HepG2 (cell line): Measurements from ENCODE around the gene CYP27A1. TPM values are rescaled to one million over a fixed set of nuclear protein-coding genes. Genes with fewer than 3 reads are reported as not detected.

Source experiments
- ARID4A ChIP-seq: sonication (generic); formaldehyde crosslinking; IDR thresholded peaks from 2 replicates; pipeline ENCODE4 v1.5.0; 2020; ENCODE audit warnings: mild to moderate bottlenecking, missing genetic modification reagents, borderline replicate concordance
- ATF3 ChIP-seq: sonication (generic); formaldehyde crosslinking; IDR thresholded peaks from 2 replicates; pipeline ENCODE4 v1.4.0; 2020; ENCODE audit warnings: missing genetic modification reagents
- CEBPG ChIP-seq: IDR thresholded peaks from 2 replicates; pipeline ENCODE4 v1.6.1; 2016
- FOXP1 ChIP-seq, 2 experiments: fragments of 450-650 bp in 1 of 2; IDR thresholded peaks; 2 replicates each; pipeline ENCODE4 v1.6.1; 2017 to 2018; ENCODE audit warnings: antibody characterized with exemption in 1 of 2
- GATAD2A ChIP-seq: IDR thresholded peaks from 2 replicates; pipeline ENCODE4 v1.6.1; 2016
- HNF4G ChIP-seq, 2 experiments: sonication (generic) in 1 of 2; formaldehyde crosslinking in 1 of 2; IDR thresholded peaks; 2 replicates each; pipeline versions ENCODE4 v1.4.0 to v1.6.1; 2011 to 2020; ENCODE audit warnings: borderline replicate concordance in 2 of 2, low read depth in 2 of 2, mild to moderate bottlenecking in 2 of 2, low read length in 1 of 2, missing genetic modification reagents in 1 of 2, moderate library complexity in 1 of 2
- IRF1 ChIP-seq: sonication (generic); formaldehyde crosslinking; IDR thresholded peaks from 2 replicates; pipeline ENCODE4 v1.4.0; 2020; ENCODE audit warnings: low read depth, mild to moderate bottlenecking, missing genetic modification reagents
- KAT2B ChIP-seq: fragments of 150-350 bp; IDR thresholded peaks from 2 replicates; pipeline ENCODE4 v1.6.1; 2014; ENCODE audit warnings: low read depth, low read length, borderline replicate concordance
- MTA3 ChIP-seq: sonication (generic); formaldehyde crosslinking; IDR thresholded peaks from 2 replicates; pipeline ENCODE4 v1.4.0; 2020; ENCODE audit warnings: missing genetic modification reagents
- PRDM4 ChIP-seq: sonication (generic); formaldehyde crosslinking; IDR thresholded peaks from 2 replicates; pipeline ENCODE4 v1.9.0; 2021; ENCODE audit warnings: missing genetic modification reagents, borderline replicate concordance
- RXRB ChIP-seq: IDR thresholded peaks from 2 replicates; pipeline ENCODE4 v1.6.1; 2016; ENCODE audit warnings: borderline replicate concordance, missing genetic modification reagents, missing compliant biosample characterization
- ZC3H13 ChIP-seq: sonication (generic); formaldehyde crosslinking; IDR thresholded peaks from 2 replicates; pipeline ENCODE4 v1.8.1; 2023; ENCODE audit warnings: mild to moderate bottlenecking, missing genetic modification reagents, moderate library complexity
- ZEB1 ChIP-seq: IDR thresholded peaks from 2 replicates; pipeline ENCODE4 v1.6.1; 2012; ENCODE audit warnings: mild to moderate bottlenecking, low read depth, inconsistent platforms; ENCODE audit not compliant: insufficient replicate concordance
- ZNF224 ChIP-seq: sonication (generic); formaldehyde crosslinking; IDR thresholded peaks from 2 replicates; pipeline ENCODE4 v1.5.0; 2020; ENCODE audit warnings: mild to moderate bottlenecking, missing genetic modification reagents
- ZNF430 ChIP-seq: sonication (generic); formaldehyde crosslinking; IDR thresholded peaks from 2 replicates; pipeline ENCODE4 v1.9.0; 2021; ENCODE audit warnings: mild to moderate bottlenecking, missing genetic modification reagents
- ZNF839 ChIP-seq: sonication (generic); formaldehyde crosslinking; IDR thresholded peaks from 2 replicates; pipeline ENCODE4 v1.4.0; 2020; ENCODE audit warnings: missing genetic modification reagents, mild to moderate bottlenecking, borderline replicate concordance
- polyA plus RNA-seq, 8 experiments: library from polyadenylated mRNA; depleted of rRNA in 3 of 8; stranded (reverse) in 7 of 8; unstranded in 1 of 8; fragments of >200 nt; fragmentation: Illumina TruSeq in 4 of 8; extraction: Trizol in 4 of 8; gene quantifications; 2 replicates each; pipeline versions ENCODE4 v1.2.1 to v1.2.3, GENCODE V29; 2011 to 2016; ENCODE audit warnings: low read depth in 4 of 8, missing spikeins in 1 of 8, mixed read lengths in 1 of 8; ENCODE audit not compliant: insufficient read depth in 1 of 8
- total RNA-seq, 5 experiments: library from RNA; depleted of rRNA; stranded (reverse); fragments of >200 nt; fragmentation: Illumina TruSeq; extraction: Trizol; gene quantifications; 2 replicates each; pipeline ENCODE4 v1.2.3, GENCODE V29; 2016; ENCODE audit warnings: low read depth in 1 of 5
- TF ChIP-seq, protein P1 (sequence below): sonication (generic); formaldehyde crosslinking; IDR thresholded peaks from 2 replicates; pipeline ENCODE4 v1.5.0; 2020; ENCODE audit warnings: missing genetic modification reagents
- TF ChIP-seq, protein P2 (sequence below): sonication (generic); formaldehyde crosslinking; IDR thresholded peaks from 2 replicates; pipeline ENCODE4 v1.9.0; 2021; ENCODE audit warnings: missing genetic modification reagents, borderline replicate concordance

CYP27A1 gene
- total and polyA plus RNA-seq, 2 of the 13 experiments (the other 11 are each of a cell fraction or from before 2014, with no cell fraction given) = 157 to 266 TPM

DNA sequence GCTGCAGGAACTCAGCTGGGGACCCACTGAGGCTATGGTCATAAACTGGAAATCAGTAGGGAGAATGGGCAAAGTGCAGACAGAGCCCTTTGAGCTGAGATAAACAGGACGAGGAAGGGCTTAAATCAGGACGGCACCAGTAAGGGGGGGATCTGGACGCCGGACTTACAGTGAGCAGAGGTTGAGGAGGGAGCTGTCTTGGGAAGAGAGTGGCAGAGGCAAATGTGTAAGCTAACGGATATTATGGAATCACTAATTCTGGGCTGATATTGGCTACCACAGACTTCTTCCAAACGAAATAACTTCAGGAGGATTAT is 539 bp downstream of the CYP27A1 start (continued):
- TF ChIP-seq ZC3H13 (CRISPR knock-in tag) (peak; percentile 26; the same call in 1 of the 2 replicates), FOXP1 (IDR thresholded peaks at IDR 0.05) (no peak), FOXP1 (CRISPR knock-in tag; IDR thresholded peaks at IDR 0.05) (peak; percentile 45; the same call in 1 of the 2 replicates), ZNF224 (CRISPR knock-in tag) (no peak), IRF1 (no peak), RXRB (CRISPR knock-in tag) (no peak; the same call in 1 of the 2 replicates), KAT2B (no peak), GATAD2A (CRISPR knock-in tag) (peak; percentile 13; the same call in 1 of the 2 replicates), ZNF430 (CRISPR knock-in tag) (no peak), ARID4A (CRISPR knock-in tag) (peak; percentile 41; the same call in 1 of the 2 replicates), MTA3 (CRISPR knock-in tag) (no peak), ZNF839 (no peak), ATF3 (peak; percentile 29; the same call in 1 of the 2 replicates), CEBPG (CRISPR knock-in tag) (0 out of 2 replicates have a peak, but pooled peaks have one; percentile 26), ZEB1 (peak; percentile 2), HNF4G (IDR thresholded peaks at IDR 0.05; ENCODE audit: borderline replicate concordance, low read depth, low read length) (peak; percentile 91), HNF4G (CRISPR knock-in tag; IDR thresholded peaks at IDR 0.05; ENCODE audit: borderline replicate concordance, low read depth) (no peak), PRDM4 (CRISPR knock-in tag) (no peak)
- TF ChIP-seq, protein P1, sequence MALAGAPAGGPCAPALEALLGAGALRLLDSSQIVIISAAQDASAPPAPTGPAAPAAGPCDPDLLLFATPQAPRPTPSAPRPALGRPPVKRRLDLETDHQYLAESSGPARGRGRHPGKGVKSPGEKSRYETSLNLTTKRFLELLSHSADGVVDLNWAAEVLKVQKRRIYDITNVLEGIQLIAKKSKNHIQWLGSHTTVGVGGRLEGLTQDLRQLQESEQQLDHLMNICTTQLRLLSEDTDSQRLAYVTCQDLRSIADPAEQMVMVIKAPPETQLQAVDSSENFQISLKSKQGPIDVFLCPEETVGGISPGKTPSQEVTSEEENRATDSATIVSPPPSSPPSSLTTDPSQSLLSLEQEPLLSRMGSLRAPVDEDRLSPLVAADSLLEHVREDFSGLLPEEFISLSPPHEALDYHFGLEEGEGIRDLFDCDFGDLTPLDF (CRISPR knock-in tag) = no peak
- TF ChIP-seq, protein P2, sequence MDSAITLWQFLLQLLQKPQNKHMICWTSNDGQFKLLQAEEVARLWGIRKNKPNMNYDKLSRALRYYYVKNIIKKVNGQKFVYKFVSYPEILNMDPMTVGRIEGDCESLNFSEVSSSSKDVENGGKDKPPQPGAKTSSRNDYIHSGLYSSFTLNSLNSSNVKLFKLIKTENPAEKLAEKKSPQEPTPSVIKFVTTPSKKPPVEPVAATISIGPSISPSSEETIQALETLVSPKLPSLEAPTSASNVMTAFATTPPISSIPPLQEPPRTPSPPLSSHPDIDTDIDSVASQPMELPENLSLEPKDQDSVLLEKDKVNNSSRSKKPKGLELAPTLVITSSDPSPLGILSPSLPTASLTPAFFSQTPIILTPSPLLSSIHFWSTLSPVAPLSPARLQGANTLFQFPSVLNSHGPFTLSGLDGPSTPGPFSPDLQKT (CRISPR knock-in tag) = no peak
